IPS DF 6.9 (cell line): Measurements from ENCODE around the gene PCK1.

Source experiments
- DNase-seq: peaks from one replicate; pipeline ENCODE4 v3.0.0-alpha.2; 2013; ENCODE audit warnings: low read depth, low spot score
- H3K27ac ChIP-seq: one replicate; pipeline ENCODE4 v1.5.1; 2013; ENCODE audit warnings: low read length, control low read depth
- H3K27me3 ChIP-seq: 2 replicates; pipeline ENCODE4 v1.6.1; 2013; ENCODE audit warnings: mild to moderate bottlenecking, low read length; ENCODE audit not compliant: control insufficient read depth, insufficient read depth
- H3K36me3 ChIP-seq: 2 replicates; pipeline ENCODE4 v1.6.1; 2013; ENCODE audit warnings: low read length; ENCODE audit not compliant: control insufficient read depth, insufficient read depth
- H3K4me1 ChIP-seq: 2 replicates; pipeline ENCODE4 v1.6.1; 2013; ENCODE audit warnings: low read length; ENCODE audit not compliant: control insufficient read depth, insufficient read depth
- H3K4me3 ChIP-seq: 2 replicates; pipeline ENCODE4 v1.5.1; 2013; ENCODE audit warnings: mild to moderate bottlenecking, low read length
- H3K9me3 ChIP-seq: 2 replicates; pipeline ENCODE4 v1.6.1; 2013; ENCODE audit warnings: low read length, inconsistent platforms; ENCODE audit not compliant: control insufficient read depth, insufficient read depth
- WGBS: extraction: QIAGEN DNeasy Blood & Tissue Kit; methylation state at CpG from one replicate; pipeline ENCODE4 v1.1.7; 2013; ENCODE audit warnings: mixed read lengths, missing lambda C conversion rate; ENCODE audit not compliant: insufficient read length, insufficient coverage; 5-methylcytosine and 5-hydroxymethylcytosine counted together

The PCK1 gene

GRCh38 chr20:57536120-57536708 lies 24.7 kb upstream of the PCK1 start:
- Histone ChIP-seq H3K27me3 (no peaks in the 10 kb centered on the region), H3K4me1 (no peaks in the 10 kb centered on the region), H3K4me3 (no peak overlapping the region), H3K27ac (no peak overlapping the region), H3K9me3 (peaks cover 2% of the 10 kb centered on the region; the same call in 1 of the 2 replicates), H3K36me3 (no peaks in the 10 kb centered on the region)
- DNase-seq: no peak
- WGBS: no CpG with 5 or more reads among the region's 3 CpGs

- Histone ChIP-seq H3K4me3 (no peak overlapping the region), H3K36me3 (no peaks in the 10 kb centered on the region), H3K27ac (no peak overlapping the region), H3K4me1 (no peaks in the 10 kb centered on the region), H3K9me3 (peaks cover 2% of the 10 kb centered on the region; the same call in 1 of the 2 replicates), H3K27me3 (no peaks in the 10 kb centered on the region)
- no CpG with 5 or more reads among the region's 4 CpGs for WGBS
- DNase-seq: no peak
Measured at GRCh38 chr20:57536771-57537724, 23.9 kb upstream of the PCK1 start.

GRCh38 chr20:57537822-57538221 lies 23.1 kb upstream of the PCK1 start:
- H3K27me3 ChIP-seq: no peaks in the 10 kb centered on the region
- H3K36me3 ChIP-seq: no peaks in the 10 kb centered on the region
- 100% methylated on average over 1 of the region's 2 CpGs for WGBS
- H3K4me3 ChIP-seq: no peak overlapping the region
- H3K27ac ChIP-seq: no peak overlapping the region
- DNase-seq: no peak
- no peaks in the 10 kb centered on the region for H3K4me1 ChIP-seq
- H3K9me3 ChIP-seq: peaks cover 2% of the 10 kb centered on the region; the same call in 1 of the 2 replicates

GRCh38 chr20:57539889-57540288 lies 21.0 kb upstream of the PCK1 start:
- Histone ChIP-seq H3K4me1 (no peaks in the 10 kb centered on the region), H3K36me3 (no peaks in the 10 kb centered on the region), H3K4me3 (no peak overlapping the region), H3K27me3 (no peaks in the 10 kb centered on the region), H3K27ac (no peak overlapping the region), H3K9me3 (peaks cover 2% of the 10 kb centered on the region; the same call in 1 of the 2 replicates)
- WGBS: no CpG with 5 or more reads among the region's 12 CpGs
- DNase-seq: no peak

- H3K4me1 ChIP-seq: 0 out of 2 replicates have a peak, but pooled peaks cover under 1% of the 10 kb centered on the region
- no peak for DNase-seq
- H3K36me3 ChIP-seq: no peaks in the 10 kb centered on the region
- peaks cover 2% of the 10 kb centered on the region; the same call in 1 of the 2 replicates for H3K9me3 ChIP-seq
- no peak overlapping the region for H3K27ac ChIP-seq
- no CpG with 5 or more reads among the region's 17 CpGs for WGBS
- no peak overlapping the region for H3K4me3 ChIP-seq
- no peaks in the 10 kb centered on the region for H3K27me3 ChIP-seq
Measured at GRCh38 chr20:57540890-57541580, 19.9 kb upstream of the PCK1 start.

GRCh38 chr20:57543754-57544153 lies 17.2 kb upstream of the PCK1 start:
- H3K36me3 ChIP-seq: no peaks in the 10 kb centered on the region
- H3K9me3 ChIP-seq: no peaks in the 10 kb centered on the region
- no peak overlapping the region for H3K4me3 ChIP-seq
- H3K4me1 ChIP-seq: 0 out of 2 replicates have a peak, but pooled peaks cover 1% of the 10 kb centered on the region
- no peaks in the 10 kb centered on the region for H3K27me3 ChIP-seq
- H3K27ac ChIP-seq: no peak overlapping the region
- WGBS: no CpG with 5 or more reads among the region's 2 CpGs
- DNase-seq: no peak

GRCh38 chr20:57544838-57545564 lies 15.9 kb upstream of the PCK1 start:
- H3K4me3 ChIP-seq: no peak overlapping the region
- H3K36me3 ChIP-seq: no peaks in the 10 kb centered on the region
- H3K4me1 ChIP-seq: 0 out of 2 replicates have a peak, but pooled peaks cover 1% of the 10 kb centered on the region
- no peak for DNase-seq
- no peak overlapping the region for H3K27ac ChIP-seq
- no peaks in the 10 kb centered on the region for H3K27me3 ChIP-seq
- no peaks in the 10 kb centered on the region for H3K9me3 ChIP-seq
- WGBS: no CpG with 5 or more reads among the region's 12 CpGs

- Histone ChIP-seq H3K27me3 (no peaks in the 10 kb centered on the region), H3K36me3 (no peaks in the 10 kb centered on the region), H3K4me3 (no peak overlapping the region), H3K27ac (no peak overlapping the region), H3K9me3 (no peaks in the 10 kb centered on the region), H3K4me1 (0 out of 2 replicates have a peak, but pooled peaks cover 1% of the 10 kb centered on the region)
- no CpG with 5 or more reads among the region's 12 CpGs for WGBS
- no peak for DNase-seq
Measured at GRCh38 chr20:57545927-57546662, 14.8 kb upstream of the PCK1 start.

- no peaks in the 10 kb centered on the region for H3K9me3 ChIP-seq
- WGBS: no CpG with 5 or more reads among the region's 8 CpGs
- DNase-seq: no peak
Measured at GRCh38 chr20:57546956-57547649, 13.8 kb upstream of the PCK1 start.

More at GRCh38 chr20:57546956-57547649, 13.8 kb upstream of the PCK1 start:
- Histone ChIP-seq H3K27ac (no peak overlapping the region), H3K4me3 (no peak overlapping the region), H3K4me1 (0 out of 2 replicates have a peak, but pooled peaks cover 1% of the 10 kb centered on the region), H3K27me3 (no peaks in the 10 kb centered on the region), H3K36me3 (no peaks in the 10 kb centered on the region)
